ENCODE measurements around the gene HHIPL1. TPM values are rescaled to one million over a fixed set of nuclear protein-coding genes. Genes with fewer than 3 reads are reported as not detected.
"Not testable (repeated sequence)": the region's sequence is repeated elsewhere in the genome, so short reads cannot be mapped to it uniquely, and the experiment has no call there.

HHIPL1 gene
- polyA plus RNA-seq, 6 donors from 2014 or later = 0.13 TPM; not detected in 5

- Mint-ChIP-seq H3K36me3 (no peaks in the 10 kb centered on the region), H3K27me3 (peaks cover 4 to 31% (median 28%) of the 10 kb centered on the region in 3 donors), H3K4me1 (peaks cover 4 to 20% (median 8%) of the 10 kb centered on the region in 3 donors), H3K4me3 (no peak overlapping the region), H3K9me3 (no peaks in the 10 kb centered on the region), H3K27ac (peak overlapping the region in 1 of 6 donors; percentile 79)
- ATAC-seq (ENCODE audit: low read depth in 2 of 2) (no peak), DNase-seq (no peak)
Measured at GRCh38 chr14:99632410-99633035, 12.4 kb upstream of the HHIPL1 start.

GRCh38 chr14:99633141-99633540 lies 11.8 kb upstream of the HHIPL1 start:
- peaks cover 4 to 20% (median 8%) of the 10 kb centered on the region in 3 donors for H3K4me1 Mint-ChIP-seq
- peak; percentile 10 for DNase-seq
- H3K27ac Mint-ChIP-seq = no peak overlapping the region
- H3K9me3 Mint-ChIP-seq = no peaks in the 10 kb centered on the region
- H3K27me3 Mint-ChIP-seq = peaks cover 0 to 25% (median 22%) of the 10 kb centered on the region in 3 donors
- H3K36me3 Mint-ChIP-seq = no peaks in the 10 kb centered on the region
- H3K4me3 Mint-ChIP-seq = no peak overlapping the region
- no peak for ATAC-seq (ENCODE audit: low read depth in 2 of 2)

- no peaks in the 10 kb centered on the region for H3K9me3 Mint-ChIP-seq
- H3K36me3 Mint-ChIP-seq = no peaks in the 10 kb centered on the region
- H3K4me3 Mint-ChIP-seq = no peak overlapping the region
- peaks cover 4 to 18% (median 8%) of the 10 kb centered on the region in 3 donors for H3K4me1 Mint-ChIP-seq
- DNase-seq (no peak), ATAC-seq (ENCODE audit: low read depth in 2 of 2) (no peak)
- peaks cover 0 to 25% (median 22%) of the 10 kb centered on the region in 3 donors for H3K27me3 Mint-ChIP-seq
- no peak overlapping the region for H3K27ac Mint-ChIP-seq
Measured at GRCh38 chr14:99633918-99634317, 11.0 kb upstream of the HHIPL1 start.

- Mint-ChIP-seq H3K27ac (no peak overlapping the region), H3K36me3 (no peaks in the 10 kb centered on the region), H3K27me3 (peaks cover 0 to 25% (median 22%) of the 10 kb centered on the region in 3 donors), H3K4me3 (no peak overlapping the region), H3K9me3 (no peaks in the 10 kb centered on the region), H3K4me1 (peaks cover 4 to 16% (median 8%) of the 10 kb centered on the region in 3 donors)
- no peak for ATAC-seq (ENCODE audit: low read depth in 2 of 2)
- no peak for DNase-seq
Measured at GRCh38 chr14:99634443-99634842, 10.5 kb upstream of the HHIPL1 start.

- ATAC-seq (ENCODE audit: low read depth in 2 of 2) (no peak), DNase-seq (no peak)
- Mint-ChIP-seq H3K4me3 (no peak overlapping the region), H3K4me1 (peaks cover 4 to 16% (median 8%) of the 10 kb centered on the region in 3 donors), H3K27me3 (peaks cover 0 to 23% (median 22%) of the 10 kb centered on the region in 3 donors), H3K9me3 (no peaks in the 10 kb centered on the region), H3K27ac (no peak overlapping the region), H3K36me3 (no peaks in the 10 kb centered on the region)
Measured at GRCh38 chr14:99635116-99635515, 9.8 kb upstream of the HHIPL1 start.

- DNase-seq = no peak
- Mint-ChIP-seq H3K4me1 (peaks cover 4 to 16% (median 8%) of the 10 kb centered on the region in 3 donors), H3K9me3 (no peaks in the 10 kb centered on the region), H3K4me3 (peak overlapping the region in 2 of 8 donors; percentile 52 to 71), H3K27me3 (peaks cover 0 to 22% (median 16%) of the 10 kb centered on the region in 3 donors), H3K36me3 (no peaks in the 10 kb centered on the region), H3K27ac (no peak overlapping the region)
- no peak for ATAC-seq (ENCODE audit: low read depth in 2 of 2)
Measured at GRCh38 chr14:99636487-99636886, 8.4 kb upstream of the HHIPL1 start.

- Mint-ChIP-seq H3K27ac (peak overlapping the region in 1 of 6 donors; percentile 27), H3K4me3 (no peak overlapping the region), H3K27me3 (peaks cover 0 to 26% (median 16%) of the 10 kb centered on the region in 3 donors), H3K9me3 (peaks cover 0 to 2% (median 0%) of the 10 kb centered on the region in 7 donors), H3K4me1 (peaks cover 4 to 16% (median 7%) of the 10 kb centered on the region in 3 donors), H3K36me3 (no peaks in the 10 kb centered on the region)
- ATAC-seq (ENCODE audit: low read depth in 2 of 2) (no peak), DNase-seq (no peak)
Measured at GRCh38 chr14:99637624-99638023, 7.3 kb upstream of the HHIPL1 start.

- H3K9me3 Mint-ChIP-seq; DNase-seq; ATAC-seq (ENCODE audit: low read depth in 2 of 2); H3K36me3 Mint-ChIP-seq; H3K27ac Mint-ChIP-seq; H3K4me1 Mint-ChIP-seq: not testable (repeated sequence)
- peaks cover 9 to 48% (median 33%) of the 10 kb centered on the region in 3 donors for H3K27me3 Mint-ChIP-seq
- peak overlapping the region in 1 of 8 donors; percentile 42 for H3K4me3 Mint-ChIP-seq
Measured at GRCh38 chr14:99642771-99643170, 2.2 kb upstream of the HHIPL1 start.

GRCh38 chr14:99643343-99643742 lies 1.6 kb upstream of the HHIPL1 start:
- ATAC-seq (ENCODE audit: low read depth in 2 of 2) = no peak
- Mint-ChIP-seq H3K36me3 (no peaks in the 10 kb centered on the region), H3K27me3 (peaks cover 12 to 54% (median 39%) of the 10 kb centered on the region in 3 donors), H3K4me3 (no peak overlapping the region), H3K27ac (no peak overlapping the region), H3K4me1 (peaks cover 0 to 5% (median 4%) of the 10 kb centered on the region in 3 donors), H3K9me3 (peaks cover 0 to 2% (median 0%) of the 10 kb centered on the region in 7 donors)
- DNase-seq = no peak

- H3K36me3 Mint-ChIP-seq = no peaks in the 10 kb centered on the region
- ATAC-seq (ENCODE audit: low read depth in 2 of 2) (no peak), DNase-seq (no peak)
- H3K4me1 Mint-ChIP-seq = peaks cover 0 to 5% (median 4%) of the 10 kb centered on the region in 3 donors
- peak overlapping the region in 1 of 6 donors; percentile 20 for H3K27ac Mint-ChIP-seq
- H3K27me3 Mint-ChIP-seq = peaks cover 19 to 59% (median 44%) of the 10 kb centered on the region in 3 donors
- peaks cover 0 to 2% (median 0%) of the 10 kb centered on the region in 7 donors for H3K9me3 Mint-ChIP-seq
- peak overlapping the region in 6 of 8 donors; percentile 8 to 80 (median 41) for H3K4me3 Mint-ChIP-seq
Measured at GRCh38 chr14:99644035-99644587, 818 bp upstream of the HHIPL1 start.

- peak overlapping the region in 1 of 6 donors; percentile 88 for H3K27ac Mint-ChIP-seq
- peak overlapping the region in 4 of 8 donors; percentile 12 to 53 (median 36) for H3K4me3 Mint-ChIP-seq
- H3K27me3 Mint-ChIP-seq = peaks cover 26 to 67% (median 50%) of the 10 kb centered on the region in 3 donors
Measured at GRCh38 chr14:99645545-99646505, 896 bp downstream of the HHIPL1 start.

GRCh38 chr14:99647411-99647810 lies 2.5 kb downstream of the HHIPL1 start:
- Mint-ChIP-seq H3K27me3 (peaks cover 36 to 71% (median 61%) of the 10 kb centered on the region in 3 donors), H3K4me1 (peaks cover 0 to 9% (median 5%) of the 10 kb centered on the region in 3 donors), H3K27ac (no peak overlapping the region), H3K36me3 (no peaks in the 10 kb centered on the region), H3K9me3 (peaks cover 0 to 6% (median 0%) of the 10 kb centered on the region in 7 donors), H3K4me3 (no peak overlapping the region)
- ATAC-seq (ENCODE audit: low read depth in 2 of 2) = no peak
- DNase-seq = no peak

More at GRCh38 chr14:99645545-99646505, 896 bp downstream of the HHIPL1 start:
- H3K4me1 Mint-ChIP-seq = peaks cover 0 to 5% (median 4%) of the 10 kb centered on the region in 3 donors
- H3K9me3 Mint-ChIP-seq = peaks cover 0 to 2% (median 0%) of the 10 kb centered on the region in 7 donors
- no peaks in the 10 kb centered on the region for H3K36me3 Mint-ChIP-seq
- no peak for DNase-seq
- ATAC-seq (ENCODE audit: low read depth in 2 of 2) = no peak
